Ovary (tissue), 9 donors: ENCODE results near the gene CEP152. TPM values are rescaled to one million over a fixed set of nuclear protein-coding genes. Genes with fewer than 3 reads are reported as not detected.

ENCODE experiments used
- DNase-seq, 5 donors: peaks; one replicate each; pipeline ENCODE4 v3.0.0-alpha.2; 2019 to 2020
- H3K27ac ChIP-seq, 2 donors: fragments of 200-600 bp; one replicate each; pipeline versions ENCODE4 v1.5.1 to v1.8.0; 2019 to 2022
- H3K27me3 ChIP-seq: fragments of 200-600 bp; one replicate; pipeline ENCODE4 v1.8.0; 2022
- H3K36me3 ChIP-seq: fragments of 200-600 bp; sonication (generic); one replicate; pipeline ENCODE4 v1.5.1; 2019
- H3K4me1 ChIP-seq: one replicate; pipeline ENCODE4 v1.8.1; 2013; ENCODE audit warnings: mild to moderate bottlenecking, moderate library complexity; ENCODE audit not compliant: insufficient read depth
- H3K4me3 ChIP-seq: fragments of 200-600 bp; sonication (generic); one replicate; pipeline ENCODE4 v1.5.1; 2017
- H3K9me3 ChIP-seq, 2 donors: fragments of 200-600 bp in 1 of 2; sonication (generic) in 1 of 2; one replicate each; pipeline versions ENCODE4 v1.5.1 to v1.8.1; 2013 to 2019; ENCODE audit warnings: mild to moderate bottlenecking in 1 of 2, moderate library complexity in 1 of 2
- CTCF ChIP-seq, 3 donors: fragments of 450-650 bp in 2 of 3; fragments of 200-600 bp in 1 of 3; IDR thresholded peaks; one replicate each; pipeline versions ENCODE4 v1.5.1 to v1.8.0; 2016 to 2022; ENCODE audit warnings: antibody characterized with exemption in 3 of 3, mild to moderate bottlenecking in 1 of 3
- EP300 ChIP-seq: sonication (generic); formaldehyde crosslinking; IDR thresholded peaks from one replicate; pipeline ENCODE4 v1.6.1; 2017; ENCODE audit warnings: antibody characterized with exemption
- POLR2A ChIP-seq: fragments of 450-650 bp; IDR thresholded peaks from one replicate; pipeline ENCODE4 v1.6.1; 2017; ENCODE audit warnings: antibody characterized with exemption, mild to moderate bottlenecking, moderate library complexity
- WGBS, 3 donors: extraction: QIAGEN DNeasy Blood & Tissue Kit in 1 of 3; methylation state at CpG; one replicate each; pipeline versions ENCODE4 v1.1.5 to v1.1.7; 2013 to 2017; 5-methylcytosine and 5-hydroxymethylcytosine counted together
- intact Hi-C, 4 donors: fragments of 100-400 bp; cut with DNase I; formaldehyde crosslinking; loops; one replicate each; pipeline versions ENCODE4 v1.11.0 to v1.15.1; 2022 to 2023
- polyA plus RNA-seq, 2 donors: library from polyadenylated mRNA; stranded (reverse); fragments of 200-250 nt in 1 of 2; fragments of 350-450 nt in 1 of 2; fragmentation: Illumina TruSeq in 1 of 2; extraction: RNeasy Lipid Tissue Mini Kit (QIAGEN cat#74804) in 1 of 2; gene quantifications; one replicate each; pipeline ENCODE4 v1.2.3, GENCODE V29; 2013 to 2014
- total RNA-seq, 7 donors: library from RNA; depleted of rRNA in 2 of 7; stranded (reverse); fragments of >200 nt in 2 of 7; fragmentation: NEBNext Ultra II Directional in 3 of 7; extraction: Animal tissue kit (Norgen Biotek cat#: 25700) in 3 of 7; gene quantifications; one replicate each; pipeline versions ENCODE4 v1.1.0 to v1.2.4, GENCODE V29; 2016 to 2023
- donor health status: DM: no; HTN: no; CAD: no; lungs with moderate emphysema.
- donor health status: DM: no; HTN: no; CAD: no.
- donor health status: Bipolar disorder and iron deficiency.
- donor health status: DM: yes; HTN: yes; CAD: no.
- donor health status: DM: no; HTN: no; CAD: no.
- donor health status: DM: yes; HTN: yes; CAD: no.

The CEP152 gene
- total and polyA plus RNA-seq, 9 donors = 1.4 to 3.7 (median 2.2) TPM

GRCh38 chr15:48850648-48851047 lies 39.8 kb upstream of the CEP152 start:
- TF ChIP-seq EP300 (no peak), POLR2A (no peak), CTCF (IDR thresholded peaks at IDR 0.05) (no peak)
- intact Hi-C loops = no loop called here
- WGBS, 3 donors = 88 to 94% (median 91%) methylated on average over 2 of the region's 2 CpGs
- Histone ChIP-seq H3K9me3 (no peaks in the 10 kb centered on the region), H3K36me3 (no peaks in the 10 kb centered on the region), H3K27me3 (no peaks in the 10 kb centered on the region), H3K27ac (no peak overlapping the region), H3K4me1 (peaks cover 5% of the 10 kb centered on the region), H3K4me3 (no peak overlapping the region)
- no peak for DNase-seq

GRCh38 chr15:48845123-48845522 lies 34.3 kb upstream of the CEP152 start:
- intact Hi-C loops = no loop called here
- Histone ChIP-seq H3K27me3 (no peaks in the 10 kb centered on the region), H3K9me3 (no peaks in the 10 kb centered on the region), H3K27ac (no peak overlapping the region), H3K36me3 (no peaks in the 10 kb centered on the region), H3K4me1 (no peaks in the 10 kb centered on the region), H3K4me3 (no peak overlapping the region)
- TF ChIP-seq EP300 (no peak), POLR2A (no peak), CTCF (IDR thresholded peaks at IDR 0.05) (no peak)
- DNase-seq = no peak
- WGBS, 3 donors = 52 to 68% (median 64%) methylated on average over 1 of the region's 1 CpG

GRCh38 chr15:48842501-48842900 lies 31.6 kb upstream of the CEP152 start:
- TF ChIP-seq CTCF (IDR thresholded peaks at IDR 0.05) (no peak), POLR2A (no peak), EP300 (no peak)
- Histone ChIP-seq H3K9me3 (no peaks in the 10 kb centered on the region), H3K36me3 (no peaks in the 10 kb centered on the region), H3K27ac (no peak overlapping the region), H3K4me3 (no peak overlapping the region), H3K27me3 (no peaks in the 10 kb centered on the region), H3K4me1 (no peaks in the 10 kb centered on the region)
- no peak for DNase-seq
- intact Hi-C loops = no loop called here
- WGBS, 3 donors = 51 to 71% (median 62%) methylated on average over 6 of the region's 6 CpGs

- Histone ChIP-seq H3K9me3 (no peaks in the 10 kb centered on the region), H3K27me3 (no peaks in the 10 kb centered on the region), H3K36me3 (no peaks in the 10 kb centered on the region), H3K4me1 (no peaks in the 10 kb centered on the region), H3K4me3 (no peak overlapping the region), H3K27ac (no peak overlapping the region)
- 89 to 94% (median 90%) methylated on average over 5 of the region's 5 CpGs for WGBS, 3 donors
- TF ChIP-seq EP300 (no peak), CTCF (IDR thresholded peaks at IDR 0.05) (no peak), POLR2A (no peak)
- no peak for DNase-seq
- intact Hi-C loops = no loop called here
These were observed 23.9 kb upstream of the CEP152 start for GRCh38 chr15:48834756-48835155.
